GM21717 (cell line): ENCODE results near the gene KRTAP2-2.
"Not testable (repeated sequence)": the region's sequence is repeated elsewhere in the genome, so short reads cannot be mapped to it uniquely, and the experiment has no call there.

Experiments used
- ATAC-seq: cut with Tn5 transposase; IDR thresholded peaks from one replicate; pipeline ENCODE4 v1.9.1; 2021; ENCODE audit warnings: mild to moderate bottlenecking, moderate library complexity; ENCODE audit not compliant: unreplicated experiment

Gene KRTAP2-2

GRCh38 chr17:41055130-41055529, at the start of gene KRTAP2-2:
Gene KRTAP2-2, minus strand, starts transcription at chr17:41055230. Its CDS starts 19 bp downstream, at chr17:41055211.
- ATAC-seq: not testable (repeated sequence)

GRCh38 chr17:41104386-41105038, 49.5 kb upstream of the KRTAP2-2 start:
- ATAC-seq: not testable (repeated sequence)

GRCh38 chr17:41103896-41104295, 48.9 kb upstream of the KRTAP2-2 start:
- ATAC-seq: no peak

DNA sequence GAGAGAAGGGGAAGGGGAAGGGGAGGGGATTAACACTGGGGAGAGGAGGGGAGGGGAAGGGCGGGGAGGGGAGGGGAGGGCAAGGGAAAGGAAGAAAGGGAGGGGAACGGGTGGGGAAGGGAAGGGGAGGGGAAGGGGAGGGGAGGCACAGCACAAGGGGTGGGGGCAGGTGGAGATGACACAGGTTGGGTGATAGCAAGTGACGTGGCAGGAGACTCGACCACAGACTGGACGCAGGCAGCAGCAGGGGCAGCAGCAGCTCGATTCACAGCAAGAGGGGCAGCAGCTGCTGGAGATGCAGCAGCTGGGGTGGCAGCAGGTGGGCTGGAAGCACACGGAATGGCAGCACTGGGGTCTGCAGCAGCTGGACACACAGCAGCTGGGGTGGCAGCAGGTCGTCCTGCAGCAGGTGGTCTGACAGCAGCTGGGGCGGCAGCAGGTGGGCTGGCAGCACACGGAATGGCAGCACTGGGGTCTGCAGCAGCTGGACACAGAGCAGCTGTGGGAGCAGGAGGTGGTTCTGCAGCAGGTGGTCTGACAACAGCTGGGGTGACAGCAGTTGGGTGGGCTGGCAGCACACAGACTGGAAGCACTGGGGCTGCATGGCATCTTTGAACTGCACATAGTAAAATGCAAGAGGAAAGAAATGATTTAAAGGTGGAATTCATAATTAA, 46.7 kb upstream of the KRTAP2-2 start, which contains the start of gene KRTAP4-16:
KRTAP4-16 (minus strand) TSS at position 624 of the 674 bp plus-strand sequence; CDS start at position 624, 0 bp downstream.
- no peak for ATAC-seq

- not testable (repeated sequence) for ATAC-seq
Measured at GRCh38 chr17:41099682-41100480, 44.9 kb upstream of the KRTAP2-2 start.

DNA sequence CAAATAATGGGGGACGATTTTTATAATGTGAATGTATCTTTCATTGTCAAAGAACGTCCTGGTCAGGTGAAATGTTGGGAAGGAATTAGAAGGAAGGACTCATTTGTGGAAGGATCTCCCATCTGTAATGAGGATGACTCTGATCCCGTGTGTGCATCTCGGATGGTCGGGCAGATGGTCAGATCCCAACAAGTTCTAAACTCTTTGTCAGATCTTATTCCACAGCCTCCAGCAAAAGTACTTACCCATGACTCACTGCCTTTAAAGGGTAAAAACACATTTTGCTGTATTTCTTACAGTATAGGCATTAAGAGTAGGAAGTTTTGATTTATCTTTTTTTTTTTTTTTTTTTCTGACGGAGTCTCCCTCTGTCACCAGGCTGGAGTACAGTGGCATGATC, 43.5 kb upstream of the KRTAP2-2 start:
- ATAC-seq: no peak

GRCh38 chr17:41098042-41098441, 43.0 kb upstream of the KRTAP2-2 start, which contains the start of gene KRTAP4-8:
Gene KRTAP4-8, minus strand, starts transcription at chr17:41098142. Its CDS starts 58 bp downstream, at chr17:41098084.
- ATAC-seq: no peak

DNA sequence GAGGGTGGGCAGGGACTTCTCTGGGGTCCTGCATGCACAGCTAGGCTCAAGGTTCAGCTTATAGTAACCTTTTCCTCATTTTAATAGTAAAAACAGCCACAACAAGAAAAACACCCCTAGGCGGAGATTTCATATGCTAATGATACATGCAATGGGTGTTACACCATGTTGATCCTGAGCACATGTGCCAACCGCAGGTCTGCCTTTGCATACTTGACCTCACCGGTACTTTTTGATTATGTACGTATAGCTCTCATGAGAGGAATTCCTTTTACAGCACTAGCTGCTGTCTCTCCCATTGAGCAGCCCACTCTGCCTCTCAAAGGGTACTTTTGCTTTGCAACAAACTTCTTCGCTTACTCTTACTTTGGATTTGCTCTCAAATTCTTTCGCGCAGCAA, 41.0 kb upstream of the KRTAP2-2 start:
- no peak for ATAC-seq

- ATAC-seq: not testable (repeated sequence)
Measured at GRCh38 chr17:41088760-41089352, 33.8 kb upstream of the KRTAP2-2 start.

DNA sequence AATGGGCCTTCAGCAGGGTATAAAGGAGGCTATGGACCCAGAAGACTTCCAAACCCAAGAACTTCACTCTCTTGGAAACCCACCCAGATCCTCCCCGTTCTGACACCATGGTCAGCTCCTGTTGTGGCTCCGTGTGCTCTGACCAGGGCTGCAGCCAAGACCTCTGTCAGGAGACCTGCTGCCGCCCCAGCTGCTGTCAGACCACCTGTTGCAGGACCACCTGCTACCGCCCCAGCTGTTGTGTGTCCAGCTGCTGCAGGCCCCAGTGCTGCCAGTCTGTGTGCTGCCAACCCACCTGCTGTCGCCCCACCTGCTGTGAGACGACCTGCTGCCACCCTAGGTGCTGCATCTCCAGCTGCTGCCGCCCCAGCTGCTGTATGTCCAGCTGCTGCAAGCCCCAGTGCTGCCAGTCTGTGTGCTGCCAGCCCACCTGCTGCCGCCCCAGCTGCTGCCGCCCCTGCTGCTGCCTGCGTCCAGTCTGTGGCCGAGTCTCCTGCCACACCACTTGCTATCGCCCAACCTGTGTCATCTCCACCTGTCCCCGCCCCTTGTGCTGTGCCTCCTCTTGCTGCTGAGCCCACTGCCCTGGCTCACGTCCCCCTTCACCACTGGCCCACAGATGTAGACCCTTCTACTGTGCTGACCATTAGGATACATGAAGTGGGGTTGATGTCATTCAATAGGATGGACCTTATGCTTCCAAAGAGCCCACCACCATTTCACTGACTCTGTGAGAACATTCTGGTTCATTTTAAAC, 29.2 kb upstream of the KRTAP2-2 start, which contains the start of gene KRTAP4-7:
KRTAP4-7 (plus strand) TSS at position 51 of the 757 bp plus-strand sequence; CDS start at position 108, 57 bp downstream.
- ATAC-seq: not testable (repeated sequence)

GRCh38 chr17:41083427-41083826, 28.4 kb upstream of the KRTAP2-2 start:
- not testable (repeated sequence) for ATAC-seq

GRCh38 chr17:41082626-41083025, 27.6 kb upstream of the KRTAP2-2 start:
- ATAC-seq: no peak

DNA sequence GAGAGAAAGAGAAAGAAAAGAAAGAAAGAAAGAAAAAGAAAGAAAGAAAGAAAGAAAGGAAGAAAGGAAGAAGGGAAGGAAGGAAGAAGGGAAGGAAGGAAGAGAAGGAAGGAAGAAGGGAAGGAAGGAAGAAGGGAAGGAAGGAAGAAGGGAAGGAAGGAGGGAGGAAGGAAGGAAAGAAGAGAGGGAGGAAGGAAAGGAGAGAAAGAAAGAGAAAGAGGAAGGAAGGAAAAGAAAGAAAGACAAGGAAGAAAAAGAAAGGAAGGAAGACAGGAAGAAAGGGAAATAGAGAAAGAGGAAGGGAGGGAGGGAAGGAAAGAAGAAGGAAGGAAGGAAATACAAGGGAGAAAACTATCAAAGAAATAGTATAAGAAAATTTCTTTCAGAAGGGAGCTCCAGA, 21.8 kb upstream of the KRTAP2-2 start:
- no peak for ATAC-seq

DNA sequence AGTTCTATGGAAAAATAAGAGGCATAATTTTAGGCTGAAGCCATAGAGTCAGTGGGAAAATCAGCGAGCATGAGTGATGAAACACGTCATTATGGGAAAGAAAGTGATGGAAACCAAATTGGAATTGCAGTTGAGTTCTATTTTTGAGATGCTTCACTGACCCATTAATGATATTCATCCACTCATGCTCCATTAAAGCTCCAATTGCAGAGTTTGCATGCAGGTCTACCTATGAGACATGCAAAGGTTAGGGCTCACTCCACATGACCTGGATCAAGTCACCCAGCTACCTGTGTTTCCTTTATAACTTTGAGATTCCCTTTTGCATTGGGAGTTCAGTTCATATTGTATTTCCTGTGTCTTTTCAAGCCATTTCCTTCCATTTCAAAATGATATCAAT, 18.6 kb upstream of the KRTAP2-2 start:
- no peak for ATAC-seq

GRCh38 chr17:41071606-41072360, 16.8 kb upstream of the KRTAP2-2 start:
- no peak for ATAC-seq

DNA sequence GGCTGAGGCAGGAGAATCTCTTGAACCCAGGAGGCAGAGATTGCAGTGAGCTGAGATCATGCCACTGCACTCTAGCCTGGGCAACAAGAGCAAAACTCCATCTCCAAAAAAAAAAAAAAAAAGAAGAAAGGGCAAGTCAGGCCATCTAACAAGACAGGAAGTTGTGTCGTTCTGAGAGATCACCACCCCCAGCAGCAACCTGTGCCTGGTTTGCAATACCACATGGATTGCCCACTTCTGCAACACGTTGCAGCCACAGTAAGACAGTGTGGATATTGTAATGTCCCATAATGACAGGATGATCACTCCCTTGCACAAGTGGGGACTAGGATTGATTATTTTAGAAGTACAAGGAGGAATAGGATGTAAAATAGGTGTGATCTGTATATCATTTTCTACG, 14.0 kb upstream of the KRTAP2-2 start:
- ATAC-seq: no peak

GRCh38 chr17:41067281-41067680, 12.3 kb upstream of the KRTAP2-2 start:
- no peak for ATAC-seq

GRCh38 chr17:41065829-41066624, 11.0 kb upstream of the KRTAP2-2 start, which contains the start of gene KRTAP2-4:
Gene KRTAP2-4, minus strand, starts transcription at chr17:41065879. Its CDS starts 34 bp downstream, at chr17:41065845.
- no peak for ATAC-seq
